Gastroesophageal sphincter (tissue), 3 donors: ENCODE measurements around the gene FGF16.

Experiments
- CTCF ChIP-seq, 4 experiments: fragments of 200-600 bp in 2 of 4; fragments of 450-650 bp in 2 of 4; sonication (generic) in 1 of 4; IDR thresholded peaks; one replicate each; pipeline ENCODE4 v1.5.1; 2017 to 2019; ENCODE audit warnings: antibody characterized with exemption in 4 of 4, mild to moderate bottlenecking in 2 of 4, moderate library complexity in 2 of 4
- EP300 ChIP-seq: sonication (generic); formaldehyde crosslinking; IDR thresholded peaks from one replicate; pipeline ENCODE4 v1.6.1; 2017; ENCODE audit warnings: antibody characterized with exemption, mild to moderate bottlenecking
- POLR2A ChIP-seq, 2 donors: fragments of 450-650 bp; IDR thresholded peaks; one replicate each; pipeline ENCODE4 v1.6.1; 2017; ENCODE audit warnings: antibody characterized with exemption in 2 of 2, mild to moderate bottlenecking in 2 of 2, moderate library complexity in 1 of 2
- POLR2AphosphoS5 ChIP-seq: sonication (generic); formaldehyde crosslinking; IDR thresholded peaks from one replicate; pipeline ENCODE4 v1.6.1; 2017; ENCODE audit warnings: antibody characterized with exemption

DNA sequence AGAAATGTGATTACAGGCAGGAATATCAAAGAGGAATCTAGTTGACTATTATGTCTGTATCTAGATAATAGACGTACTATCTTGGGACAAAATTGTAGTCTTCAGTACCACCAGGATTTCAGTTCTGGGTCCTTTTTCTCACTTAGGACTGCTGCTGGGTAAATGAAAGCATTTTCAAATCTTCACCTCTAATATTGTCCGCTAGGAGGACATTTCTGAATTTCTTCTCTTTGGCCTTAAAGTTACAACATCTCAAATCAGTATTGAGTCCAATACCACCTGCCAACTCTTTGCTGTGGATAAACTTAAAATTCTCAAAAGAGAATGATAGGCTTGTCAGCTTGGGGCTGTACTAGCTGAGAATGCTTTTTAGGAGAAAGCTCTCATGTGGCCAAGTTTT lies 6.0 kb downstream of the FGF16 start:
- TF ChIP-seq CTCF (IDR thresholded peaks at IDR 0.05), result no peak
- TF ChIP-seq POLR2A (IDR thresholded peaks at IDR 0.05), result no peak
- TF ChIP-seq EP300, result no peak
- TF ChIP-seq POLR2AphosphoS5, result no peak
